ENCODE data around the gene NOTCH2NLA.
"Not testable (repeated sequence)": the region's sequence is repeated elsewhere in the genome, so short reads cannot be mapped to it uniquely, and the experiment has no call there.

The NOTCH2NLA gene

GRCh38 chr1:146144465-146144864 lies 84.4 kb downstream of the NOTCH2NLA start, which contains the start of gene NBPF10:
Gene NBPF10, minus strand, starts transcription at chr1:146144804. Its CDS starts 35 bp downstream, at chr1:146144769.
- DNase-seq, result not testable (repeated sequence)
